Chondrocyte (in vitro differentiated cells): ENCODE results near the gene KRTAP12-3. TPM values are rescaled to one million over a fixed set of nuclear protein-coding genes. Genes with fewer than 3 reads are reported as not detected.

Source experiments
- DNase-seq: peaks from one replicate; pipeline ENCODE4 v3.0.0; 2021; ENCODE audit warnings: mixed read lengths, low spot score
- H3K27ac Mint-ChIP-seq: one replicate; pipeline ENCODE4 v1.8.0; 2021; ENCODE audit warnings: mild to moderate bottlenecking, moderate library complexity, mixed read lengths; ENCODE audit not compliant: unreplicated experiment
- H3K27me3 Mint-ChIP-seq: 2 replicates; pipeline ENCODE4 v1.8.0; 2021; ENCODE audit warnings: low read depth, mixed read lengths
- H3K36me3 Mint-ChIP-seq: 2 replicates; pipeline ENCODE4 v1.8.0; 2021; ENCODE audit warnings: low read depth, mixed read lengths
- H3K4me1 Mint-ChIP-seq: 2 replicates; pipeline ENCODE4 v1.8.0; 2021; ENCODE audit warnings: low read depth, mild to moderate bottlenecking, mixed read lengths
- H3K4me3 Mint-ChIP-seq: one replicate; pipeline ENCODE4 v1.8.0; 2021; ENCODE audit warnings: mild to moderate bottlenecking, moderate library complexity, mixed read lengths; ENCODE audit not compliant: unreplicated experiment
- H3K9me3 Mint-ChIP-seq: 2 replicates; pipeline ENCODE4 v1.8.0; 2021; ENCODE audit warnings: low read depth, mixed read lengths
- total RNA-seq: library from RNA; stranded (reverse); gene quantifications from 3 replicates; pipeline ENCODE4 v1.2.1, GENCODE V29; 2021
- TF ChIP-seq, protein P1 (sequence below): fragments of 200-600 bp; sonication (generic); IDR thresholded peaks from 2 replicates; pipeline ENCODE4 v1.5.0; 2021; ENCODE audit warnings: antibody characterized with exemption, mild to moderate bottlenecking, moderate library complexity

The KRTAP12-3 gene
- total RNA-seq, 1 donor from 2014 or later, result not detected

DNA sequence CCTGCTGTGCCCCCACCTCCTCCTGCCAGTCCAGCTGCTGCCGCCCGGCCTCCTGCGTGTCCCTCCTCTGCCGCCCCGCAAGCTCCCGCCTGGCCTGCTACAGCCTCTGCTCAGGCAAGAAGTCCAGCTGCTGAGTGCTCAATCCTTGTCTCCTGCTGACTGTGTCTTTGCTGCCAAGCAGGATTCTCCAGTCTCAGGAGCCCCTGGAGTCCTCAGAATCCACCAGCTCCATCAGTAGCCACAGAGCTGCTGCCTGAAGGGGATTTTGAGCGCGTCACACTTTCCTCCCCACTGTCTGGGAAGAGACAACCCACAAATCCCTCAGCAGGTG is 10.5 kb upstream of the KRTAP12-3 start:
- Mint-ChIP-seq H3K4me3 (no peak overlapping the region), H3K27me3 (peaks cover 22% of the 10 kb centered on the region), H3K36me3 (peaks cover 6% of the 10 kb centered on the region), H3K9me3 (peaks cover 26% of the 10 kb centered on the region), H3K4me1 (no peaks in the 10 kb centered on the region), H3K27ac (no peak overlapping the region)
- DNase-seq, result no peak
- TF ChIP-seq, protein P1, sequence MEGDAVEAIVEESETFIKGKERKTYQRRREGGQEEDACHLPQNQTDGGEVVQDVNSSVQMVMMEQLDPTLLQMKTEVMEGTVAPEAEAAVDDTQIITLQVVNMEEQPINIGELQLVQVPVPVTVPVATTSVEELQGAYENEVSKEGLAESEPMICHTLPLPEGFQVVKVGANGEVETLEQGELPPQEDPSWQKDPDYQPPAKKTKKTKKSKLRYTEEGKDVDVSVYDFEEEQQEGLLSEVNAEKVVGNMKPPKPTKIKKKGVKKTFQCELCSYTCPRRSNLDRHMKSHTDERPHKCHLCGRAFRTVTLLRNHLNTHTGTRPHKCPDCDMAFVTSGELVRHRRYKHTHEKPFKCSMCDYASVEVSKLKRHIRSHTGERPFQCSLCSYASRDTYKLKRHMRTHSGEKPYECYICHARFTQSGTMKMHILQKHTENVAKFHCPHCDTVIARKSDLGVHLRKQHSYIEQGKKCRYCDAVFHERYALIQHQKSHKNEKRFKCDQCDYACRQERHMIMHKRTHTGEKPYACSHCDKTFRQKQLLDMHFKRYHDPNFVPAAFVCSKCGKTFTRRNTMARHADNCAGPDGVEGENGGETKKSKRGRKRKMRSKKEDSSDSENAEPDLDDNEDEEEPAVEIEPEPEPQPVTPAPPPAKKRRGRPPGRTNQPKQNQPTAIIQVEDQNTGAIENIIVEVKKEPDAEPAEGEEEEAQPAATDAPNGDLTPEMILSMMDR, result no peak

DNA sequence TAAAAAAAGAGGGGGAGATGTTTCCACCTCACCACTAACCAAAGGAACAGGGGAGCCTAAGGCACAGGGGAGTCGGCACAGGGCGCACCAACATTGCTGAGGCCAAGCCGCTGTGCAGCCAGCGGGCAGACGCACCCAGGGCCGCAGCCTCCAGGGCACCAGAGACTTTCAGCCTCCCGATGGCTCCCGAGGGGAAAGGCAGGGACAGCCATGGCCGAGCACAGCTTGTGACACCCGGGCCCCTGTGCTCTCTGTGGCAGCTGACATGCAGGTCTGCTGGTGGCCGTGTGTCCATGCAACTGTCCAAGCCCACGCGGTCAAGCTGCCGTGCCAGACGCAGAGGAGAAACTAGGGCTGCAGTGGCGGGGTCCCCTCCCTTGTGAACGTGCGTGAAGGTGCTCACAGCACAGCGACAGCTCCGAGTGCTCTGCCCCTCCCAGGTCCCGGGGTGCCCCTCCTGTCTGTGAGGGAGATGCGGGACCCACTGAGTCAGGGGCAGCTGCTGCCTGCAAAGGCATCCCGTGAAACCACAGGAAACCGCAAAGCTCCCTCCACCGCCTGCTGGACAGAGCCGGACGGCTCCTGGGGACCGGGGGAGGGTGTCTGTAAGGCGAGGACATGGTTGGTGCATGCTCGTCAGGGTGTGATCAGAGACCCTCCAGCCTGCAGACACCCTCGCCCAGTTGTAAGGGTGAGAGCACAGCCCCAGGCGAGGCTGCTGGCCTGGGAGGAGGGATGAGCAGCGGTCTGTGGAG is 9.0 kb upstream of the KRTAP12-3 start:
- Mint-ChIP-seq H3K27me3 (peaks cover 26% of the 10 kb centered on the region), H3K27ac (no peak overlapping the region), H3K4me1 (no peaks in the 10 kb centered on the region), H3K9me3 (peaks cover 14% of the 10 kb centered on the region), H3K4me3 (no peak overlapping the region), H3K36me3 (peaks cover 6% of the 10 kb centered on the region)
- no peak for DNase-seq
- TF ChIP-seq, protein P1, result no peak

DNA sequence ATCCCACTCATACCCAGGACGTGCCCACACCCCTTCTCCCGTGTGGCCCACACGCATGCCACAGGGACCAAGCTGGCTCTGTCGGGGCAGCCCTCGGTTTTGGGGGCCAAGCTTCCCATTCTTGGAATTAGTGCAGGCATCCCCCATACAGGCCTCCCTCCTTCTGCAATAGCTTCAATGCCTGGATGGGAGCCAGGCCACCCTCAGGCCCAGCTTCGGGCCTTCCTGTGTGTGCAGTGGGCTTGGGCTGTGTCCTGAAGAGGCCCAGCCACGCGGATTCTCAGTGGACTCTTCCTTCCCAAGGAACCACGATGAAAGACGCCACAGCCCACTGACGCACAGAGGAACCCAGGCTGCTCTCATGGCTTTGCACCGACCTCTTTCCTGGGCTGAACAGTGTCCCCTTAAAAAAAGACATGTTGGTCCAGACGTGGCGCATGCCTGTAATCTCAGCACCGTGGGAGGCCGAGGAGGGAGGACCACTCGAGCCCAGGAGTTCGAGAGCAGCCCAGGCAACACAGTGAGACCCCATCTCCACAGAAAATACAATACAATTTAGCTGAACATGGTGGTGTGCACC is 8.1 kb upstream of the KRTAP12-3 start:
- DNase-seq, result no peak
- peaks cover 5% of the 10 kb centered on the region for H3K9me3 Mint-ChIP-seq
- no peak overlapping the region for H3K4me3 Mint-ChIP-seq
- H3K4me1 Mint-ChIP-seq, result no peaks in the 10 kb centered on the region
- TF ChIP-seq, protein P1, result no peak
- H3K27me3 Mint-ChIP-seq, result peaks cover 29% of the 10 kb centered on the region
- peaks cover 6% of the 10 kb centered on the region for H3K36me3 Mint-ChIP-seq
- no peak overlapping the region for H3K27ac Mint-ChIP-seq

DNA sequence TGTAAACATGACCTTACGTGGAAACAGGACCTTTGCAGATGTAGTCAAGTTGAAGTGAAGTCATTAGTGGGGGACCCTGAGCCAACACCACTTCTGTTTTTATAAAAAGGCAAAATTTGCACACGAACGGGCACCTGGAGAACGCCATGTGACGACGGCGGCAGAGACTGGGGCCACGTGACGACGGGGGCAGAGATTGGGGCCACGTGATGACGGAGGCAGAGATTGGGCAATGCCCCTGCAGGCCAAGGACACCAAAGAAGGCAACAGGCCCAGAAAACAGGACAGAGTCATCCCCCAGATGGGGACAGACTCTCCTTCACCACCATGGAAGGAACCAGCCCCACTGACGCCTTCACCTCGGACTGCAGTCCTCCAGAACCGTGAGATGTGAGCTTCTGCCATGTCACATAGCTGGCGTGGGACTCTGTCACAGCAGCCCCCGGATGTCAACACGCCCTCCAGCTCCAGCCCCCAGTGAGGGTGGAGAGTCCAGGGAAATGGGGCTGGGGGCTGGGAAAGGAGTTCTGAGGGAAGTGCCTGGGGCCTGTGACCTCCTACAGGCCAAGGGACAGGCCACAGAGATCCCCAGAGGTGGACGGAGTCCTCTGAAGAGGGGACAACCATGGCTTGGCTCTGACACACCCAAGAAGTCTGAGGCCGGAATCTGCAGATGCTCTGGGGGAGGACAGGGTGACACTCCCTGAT is 7.3 kb upstream of the KRTAP12-3 start:
- TF ChIP-seq, protein P1, result no peak
- Mint-ChIP-seq H3K27me3 (peaks cover 30% of the 10 kb centered on the region), H3K9me3 (no peaks in the 10 kb centered on the region), H3K27ac (no peak overlapping the region), H3K36me3 (peaks cover 1% of the 10 kb centered on the region), H3K4me1 (no peaks in the 10 kb centered on the region), H3K4me3 (no peak overlapping the region)
- no peak for DNase-seq

DNA sequence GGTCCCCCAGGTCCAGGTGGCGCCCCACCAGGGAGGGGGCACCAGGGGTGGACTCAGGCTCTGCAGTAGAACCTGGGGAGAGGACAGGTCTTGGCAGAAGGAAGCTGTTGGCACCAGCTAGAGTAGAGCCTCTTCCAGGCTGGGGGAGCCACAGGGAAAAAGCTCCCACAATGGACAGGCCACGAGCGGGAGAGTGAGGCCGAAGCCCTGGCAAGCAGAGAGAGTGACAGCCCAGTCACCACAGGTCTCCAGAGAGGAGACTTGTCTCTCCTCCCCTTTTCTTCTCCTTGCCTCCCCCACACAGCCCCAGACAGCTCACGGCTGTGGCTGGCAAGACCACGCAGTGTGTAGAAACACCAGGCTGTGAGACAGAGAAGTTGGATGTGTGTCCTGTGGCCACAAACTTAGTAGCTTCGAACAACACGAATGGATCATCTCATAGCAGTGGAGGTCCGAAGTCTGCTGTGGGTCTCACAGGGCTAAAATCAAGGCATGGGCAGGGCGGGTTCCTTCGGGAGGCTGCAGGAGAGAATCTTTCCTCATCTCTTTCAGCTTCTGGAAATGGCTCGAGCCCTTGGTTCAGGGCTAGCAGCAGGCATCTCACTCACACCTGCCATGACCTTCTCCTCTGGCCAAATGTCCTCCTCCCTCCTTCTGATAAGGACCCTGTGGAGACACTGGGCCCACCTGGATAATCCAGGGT is 6.6 kb upstream of the KRTAP12-3 start:
- Mint-ChIP-seq H3K4me1 (no peaks in the 10 kb centered on the region), H3K9me3 (peaks cover 4% of the 10 kb centered on the region), H3K4me3 (no peak overlapping the region), H3K27ac (no peak overlapping the region), H3K36me3 (peaks cover 2% of the 10 kb centered on the region), H3K27me3 (peaks cover 30% of the 10 kb centered on the region)
- TF ChIP-seq, protein P1, result no peak
- no peak for DNase-seq
